WTC11 (cell line): ENCODE measurements around the gene EYS.

Source experiments
- ATF1 ChIP-seq: sonication (generic); formaldehyde crosslinking; IDR thresholded peaks from 2 replicates; pipeline ENCODE4 v1.8.1; 2023; ENCODE audit warnings: mild to moderate bottlenecking, moderate library complexity, missing genetic modification reagents
- ATF2 ChIP-seq: sonication (generic); formaldehyde crosslinking; IDR thresholded peaks from 2 replicates; pipeline ENCODE4 v1.8.1; 2022; ENCODE audit warnings: low read depth, missing genetic modification reagents, borderline replicate concordance
- CTCF ChIP-seq: fragments of 200-600 bp; IDR thresholded peaks from 2 replicates; pipeline ENCODE4 v1.8.0; 2022; ENCODE audit warnings: antibody characterized with exemption
- NR3C1 ChIP-seq: sonication (generic); formaldehyde crosslinking; conservative IDR thresholded peaks from 2 replicates; pipeline ENCODE4 v1.8.1; 2023; ENCODE audit warnings: low read depth, mild to moderate bottlenecking, missing genetic modification reagents
- SMAD4 ChIP-seq: sonication (generic); formaldehyde crosslinking; IDR thresholded peaks from 2 replicates; pipeline ENCODE4 v1.8.0; 2022; ENCODE audit warnings: mild to moderate bottlenecking, missing genetic modification reagents
- SP1 ChIP-seq: sonication (generic); formaldehyde crosslinking; conservative IDR thresholded peaks from 2 replicates; pipeline ENCODE4 v1.8.1; 2022; ENCODE audit warnings: missing genetic modification reagents
- TCF7 ChIP-seq: sonication (generic); formaldehyde crosslinking; IDR thresholded peaks from 2 replicates; pipeline ENCODE4 v1.8.0; 2022; ENCODE audit warnings: mild to moderate bottlenecking, low read depth, missing genetic modification reagents, moderate library complexity
- TEAD4 ChIP-seq: sonication (generic); formaldehyde crosslinking; IDR thresholded peaks from 2 replicates; pipeline ENCODE4 v1.8.0; 2022; ENCODE audit warnings: mild to moderate bottlenecking, missing genetic modification reagents
- USF1 ChIP-seq: sonication (generic); formaldehyde crosslinking; IDR thresholded peaks from 2 replicates; pipeline ENCODE4 v1.8.0; 2022; ENCODE audit warnings: mild to moderate bottlenecking, missing genetic modification reagents
- ZNF317 ChIP-seq: sonication (generic); formaldehyde crosslinking; IDR thresholded peaks from 2 replicates; pipeline ENCODE4 v1.8.1; 2023; ENCODE audit warnings: low read depth, mild to moderate bottlenecking, moderate library complexity, missing genetic modification reagents, borderline replicate concordance
- ZNF512 ChIP-seq: sonication (generic); formaldehyde crosslinking; IDR thresholded peaks from 2 replicates; pipeline ENCODE4 v1.8.1; 2022; ENCODE audit warnings: missing genetic modification reagents, borderline replicate concordance

- TF ChIP-seq CTCF, result no peak
- no peak for TF ChIP-seq ZNF512 (CRISPR knock-in tag)
- no peak for TF ChIP-seq ATF2 (CRISPR knock-in tag)
- no peak for TF ChIP-seq TCF7 (CRISPR knock-in tag)
- TF ChIP-seq ATF1 (CRISPR knock-in tag), result no peak
- TF ChIP-seq USF1 (CRISPR knock-in tag), result no peak
- no peak for TF ChIP-seq NR3C1 (CRISPR knock-in tag)
- TF ChIP-seq ZNF317 (CRISPR knock-in tag), result no peak
- no peak for TF ChIP-seq SMAD4 (CRISPR knock-in tag)
- TF ChIP-seq SP1 (CRISPR knock-in tag), result no peak
- TF ChIP-seq TEAD4 (CRISPR knock-in tag), result no peak
Observed at GRCh38 chr6:63790334-63790733, 1916.7 kb downstream of the EYS start.
